PC-3 (cell line): ENCODE data around the gene SAMD8.

ENCODE experiments used
- CTCF ChIP-seq: fragments of 300-600 bp; sonication (generic); conservative IDR thresholded peaks from 2 replicates; pipeline ENCODE4 v1.5.1; 2017; ENCODE audit warnings: antibody characterized with exemption, low read depth, mild to moderate bottlenecking, low read length
- EZH2 ChIP-seq: fragments of 300-600 bp; sonication (generic); IDR thresholded peaks from one replicate; pipeline ENCODE4 v1.6.1; 2017; ENCODE audit warnings: antibody characterized with exemption, mild to moderate bottlenecking, low read length; ENCODE audit not compliant: unreplicated experiment

GRCh38 chr10:75208181-75208580 lies 96.7 kb downstream of the SAMD8 start:
- TF ChIP-seq CTCF = no peak
- TF ChIP-seq EZH2 = no peak
